ENCODE results near the gene ST7.

GRCh38 chr7:117269417-117269816 is 316.1 kb downstream of the ST7 start:
- no peak for TF ChIP-seq CTCF (conservative IDR thresholded peaks at IDR 0.05 in 1 of 2, IDR thresholded peaks at IDR 0.05 in 1 of 2; ENCODE audit: low read depth in 1 of 2, low read length in 2 of 2)
- no peak for TF ChIP-seq EZH2 (IDR thresholded peaks at IDR 0.05; ENCODE audit: low read length, missing control alignments)

All from fibroblast of lung (primary cell).